GM12872 (cell line): ENCODE results near the gene MKKS.

Experiments used
- TF ChIP-seq, protein P1 (sequence below): IDR thresholded peaks from 3 replicates; pipeline ENCODE4 v1.5.1; 2011; ENCODE audit warnings: low read depth, mild to moderate bottlenecking, low read length, moderate library complexity; ENCODE audit not compliant: insufficient read depth

The MKKS gene

DNA sequence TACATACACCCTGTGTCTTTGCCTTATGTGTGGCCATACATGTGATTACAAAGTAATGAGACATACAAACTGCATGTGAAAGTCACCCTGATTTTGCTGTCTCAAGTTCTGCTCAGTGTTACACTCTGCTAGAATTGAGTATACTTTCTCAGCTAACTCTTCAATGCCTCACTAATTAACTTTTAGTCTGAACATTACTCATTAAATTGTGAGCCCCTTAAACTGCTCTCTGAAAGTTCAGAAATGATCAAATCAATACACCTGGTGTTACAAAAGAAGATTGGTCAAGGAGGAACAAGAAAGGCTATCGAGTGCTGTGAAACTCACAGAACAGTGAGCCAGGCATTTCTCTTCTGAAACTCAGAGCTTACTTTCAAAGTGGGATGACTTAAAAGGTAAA is 71.3 kb downstream of the MKKS start:
- TF ChIP-seq, protein P1, sequence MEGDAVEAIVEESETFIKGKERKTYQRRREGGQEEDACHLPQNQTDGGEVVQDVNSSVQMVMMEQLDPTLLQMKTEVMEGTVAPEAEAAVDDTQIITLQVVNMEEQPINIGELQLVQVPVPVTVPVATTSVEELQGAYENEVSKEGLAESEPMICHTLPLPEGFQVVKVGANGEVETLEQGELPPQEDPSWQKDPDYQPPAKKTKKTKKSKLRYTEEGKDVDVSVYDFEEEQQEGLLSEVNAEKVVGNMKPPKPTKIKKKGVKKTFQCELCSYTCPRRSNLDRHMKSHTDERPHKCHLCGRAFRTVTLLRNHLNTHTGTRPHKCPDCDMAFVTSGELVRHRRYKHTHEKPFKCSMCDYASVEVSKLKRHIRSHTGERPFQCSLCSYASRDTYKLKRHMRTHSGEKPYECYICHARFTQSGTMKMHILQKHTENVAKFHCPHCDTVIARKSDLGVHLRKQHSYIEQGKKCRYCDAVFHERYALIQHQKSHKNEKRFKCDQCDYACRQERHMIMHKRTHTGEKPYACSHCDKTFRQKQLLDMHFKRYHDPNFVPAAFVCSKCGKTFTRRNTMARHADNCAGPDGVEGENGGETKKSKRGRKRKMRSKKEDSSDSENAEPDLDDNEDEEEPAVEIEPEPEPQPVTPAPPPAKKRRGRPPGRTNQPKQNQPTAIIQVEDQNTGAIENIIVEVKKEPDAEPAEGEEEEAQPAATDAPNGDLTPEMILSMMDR, result no peak

DNA sequence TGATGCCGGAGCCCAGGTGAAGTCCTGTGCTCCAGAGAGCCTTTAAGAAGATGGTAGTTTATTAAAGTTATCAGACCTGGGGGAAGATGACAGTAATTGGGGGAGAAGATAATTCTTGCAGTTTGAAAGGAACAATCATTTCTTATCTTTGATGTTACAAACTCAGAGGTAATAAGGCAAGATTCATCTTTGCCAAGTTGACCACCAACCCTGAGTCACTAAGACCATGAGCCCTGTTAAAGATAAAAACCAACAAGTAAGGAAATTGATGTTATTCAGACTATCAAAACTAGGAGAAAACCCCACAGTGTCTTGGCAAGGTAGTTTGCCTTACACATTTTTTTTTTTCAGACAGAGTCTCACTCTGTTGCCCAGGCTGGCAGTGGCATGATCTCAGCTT is 73.1 kb downstream of the MKKS start:
- TF ChIP-seq, protein P1, result no peak

DNA sequence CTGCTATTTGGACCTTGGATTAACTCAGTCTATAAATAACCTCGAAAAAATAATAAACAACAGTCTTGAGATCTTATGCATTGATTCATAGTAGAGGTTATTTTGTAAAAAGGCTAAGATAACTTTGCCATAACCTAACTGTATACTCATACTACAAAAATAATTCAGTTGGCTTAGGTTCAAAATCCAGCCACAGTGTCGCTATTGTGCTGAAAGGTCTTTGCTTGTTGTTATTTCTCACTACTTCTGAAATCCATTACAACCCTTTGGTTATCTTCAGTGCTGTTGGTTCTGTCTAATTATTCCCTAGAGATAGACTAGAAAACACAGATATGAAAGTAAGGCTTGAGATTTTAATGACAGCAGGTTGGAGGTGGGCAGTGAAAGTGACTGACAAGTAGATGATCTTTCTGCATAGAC is 74.4 kb downstream of the MKKS start:
- TF ChIP-seq, protein P1, result no peak

DNA sequence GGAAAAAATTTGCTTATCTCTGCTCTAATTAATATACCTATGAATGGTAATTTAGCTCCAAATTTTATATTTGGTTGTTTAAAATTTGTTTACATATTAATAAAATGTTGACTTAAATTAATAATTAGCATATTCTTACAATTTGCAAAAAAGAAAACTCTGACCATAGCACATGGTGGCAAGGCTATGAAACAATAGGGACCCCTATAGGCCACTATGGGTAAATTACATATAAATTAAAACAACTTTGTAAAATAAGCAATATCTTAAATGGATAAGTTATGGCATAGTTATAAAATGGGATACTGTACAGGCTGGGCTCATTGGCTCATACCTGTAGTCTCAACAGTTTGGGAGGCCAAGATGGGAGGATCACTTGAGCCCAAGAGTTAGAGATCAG is 76.0 kb downstream of the MKKS start:
- TF ChIP-seq, protein P1, result no peak

DNA sequence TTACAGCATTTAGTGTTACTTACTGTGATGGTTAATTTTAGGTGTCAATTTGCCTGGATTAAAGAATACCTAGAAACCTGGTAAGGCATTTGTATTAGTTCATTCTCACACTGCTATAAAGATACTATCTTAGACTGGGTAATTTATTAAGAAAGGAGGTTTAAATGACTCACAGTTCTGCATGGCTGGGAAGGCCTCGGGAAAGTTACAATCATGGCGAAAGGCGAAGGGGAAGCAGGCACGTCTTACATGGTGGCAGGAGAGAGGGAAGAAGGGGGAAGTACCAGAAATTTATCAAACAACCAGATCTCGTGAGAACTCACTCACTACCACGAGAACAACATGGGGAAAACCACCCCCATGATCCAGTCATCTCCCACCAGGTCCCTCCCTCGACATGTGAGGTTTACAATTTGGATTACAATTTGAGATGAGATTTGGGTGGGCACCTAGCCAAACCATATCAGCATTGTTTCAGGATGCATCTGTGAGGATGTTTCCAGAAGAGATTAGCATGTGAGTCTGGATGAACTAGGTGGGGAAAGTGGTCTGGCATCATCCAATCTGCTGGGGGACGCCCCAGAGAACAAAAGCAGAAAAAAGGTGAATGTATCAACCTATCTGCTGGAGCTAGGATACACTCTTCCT is 76.8 kb downstream of the MKKS start:
- TF ChIP-seq, protein P1, result no peak

DNA sequence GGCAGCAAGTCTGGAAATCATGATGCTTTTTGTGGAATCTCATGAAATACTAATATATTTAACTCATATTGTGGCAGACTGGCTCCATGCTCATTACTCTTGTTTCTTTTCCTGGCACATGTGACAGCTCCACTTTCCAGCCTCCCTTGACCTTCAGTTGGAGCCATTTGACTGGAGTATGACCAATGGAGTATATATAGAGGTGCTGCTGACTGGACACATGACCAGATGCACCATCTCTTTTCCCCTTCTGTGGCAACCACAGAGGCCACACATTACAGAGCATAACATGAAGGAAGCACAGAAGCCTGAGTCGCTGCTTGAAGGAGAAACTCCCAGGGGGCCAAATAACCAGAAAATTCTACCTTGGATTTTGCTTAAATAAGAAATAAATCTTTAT is 77.4 kb downstream of the MKKS start:
- TF ChIP-seq, protein P1, result no peak

DNA sequence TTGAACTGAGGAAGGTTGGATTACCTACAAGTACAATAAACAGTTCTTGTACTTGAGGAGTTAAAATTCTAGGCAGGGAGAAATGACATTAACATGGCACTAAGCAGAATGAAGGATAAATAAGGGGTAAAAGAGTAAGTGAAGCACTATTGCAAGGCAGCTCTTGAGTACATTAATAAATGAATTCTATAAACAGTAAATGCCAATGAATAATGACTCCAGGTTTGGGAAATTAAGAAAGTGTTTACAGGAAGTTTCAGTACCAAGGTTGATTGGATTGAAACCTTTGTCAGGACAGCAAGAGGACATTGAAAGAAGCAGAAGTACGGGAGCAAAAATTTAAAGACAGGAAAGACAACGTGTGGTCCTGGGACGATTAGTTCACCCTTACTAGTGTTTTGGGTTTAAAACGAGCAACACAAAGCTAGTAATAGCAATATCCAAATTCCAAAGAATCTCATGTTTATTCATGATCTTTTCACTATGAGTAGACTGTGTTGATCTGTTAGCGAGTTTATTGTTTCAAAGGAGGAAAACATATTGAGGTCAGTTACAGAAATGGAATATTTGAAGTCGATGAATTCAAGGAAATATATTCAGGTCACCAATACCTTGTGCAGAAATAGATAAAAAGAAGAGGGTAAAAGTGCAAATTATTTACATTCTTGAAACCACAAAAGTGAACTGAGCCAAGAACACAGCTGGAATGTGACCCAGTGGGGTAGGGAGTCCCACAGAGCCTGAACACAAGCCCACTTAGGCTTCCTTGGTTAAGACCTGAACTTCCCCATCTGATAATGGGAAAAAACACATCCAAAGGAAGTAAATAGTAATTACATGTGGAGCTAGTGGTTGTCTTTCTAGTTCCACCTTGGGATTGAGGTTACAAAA is 80.8 kb downstream of the MKKS start:
- TF ChIP-seq, protein P1, result no peak
